CD4-positive, alpha-beta T cell treated with Interleukin-6 at 100 ng/mL for 8 hours (primary cell): ENCODE measurements around the gene CEACAM5.

ENCODE experiments used
- DNase-seq: peaks from one replicate; pipeline ENCODE4 v3.0.0-alpha.2; 2020; ENCODE audit warnings: mixed read lengths, low spot score

CEACAM5 gene

DNA sequence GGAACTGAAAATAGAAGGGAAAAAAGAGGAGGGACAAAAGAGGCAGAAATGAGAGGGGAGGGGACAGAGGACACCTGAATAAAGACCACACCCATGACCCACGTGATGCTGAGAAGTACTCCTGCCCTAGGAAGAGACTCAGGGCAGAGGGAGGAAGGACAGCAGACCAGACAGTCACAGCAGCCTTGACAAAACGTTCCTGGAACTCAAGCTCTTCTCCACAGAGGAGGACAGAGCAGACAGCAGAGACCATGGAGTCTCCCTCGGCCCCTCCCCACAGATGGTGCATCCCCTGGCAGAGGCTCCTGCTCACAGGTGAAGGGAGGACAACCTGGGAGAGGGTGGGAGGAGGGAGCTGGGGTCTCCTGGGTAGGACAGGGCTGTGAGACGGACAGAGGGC lies at the start of gene CEACAM5:
CEACAM5 (plus strand) TSS at position 146 of the 400 bp plus-strand sequence; CDS start at position 252, 106 bp downstream.
- no peak for DNase-seq

- no peak for DNase-seq
Observed at GRCh38 chr19:41666075-41666474, 42.4 kb upstream of the CEACAM5 start.

DNA sequence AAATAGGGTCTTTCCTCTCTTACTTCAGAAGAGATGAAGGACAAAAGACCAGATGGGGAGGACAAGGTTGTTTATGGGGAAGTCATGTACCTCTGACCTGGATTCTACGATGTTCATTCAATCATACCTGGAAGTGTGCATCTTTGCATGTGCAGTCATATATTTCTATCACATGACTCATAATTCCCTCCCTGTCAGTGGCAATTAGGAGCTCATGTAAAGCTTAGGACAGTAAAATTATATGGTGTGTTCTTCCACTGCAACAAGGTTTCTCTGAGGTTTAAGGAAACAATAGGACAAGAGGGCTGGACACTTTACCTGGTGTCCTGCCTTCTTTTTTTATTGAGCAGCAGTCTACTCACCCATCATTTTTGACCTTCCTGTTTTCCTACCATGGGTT lies 40.1 kb upstream of the CEACAM5 start:
- DNase-seq = no peak

DNA sequence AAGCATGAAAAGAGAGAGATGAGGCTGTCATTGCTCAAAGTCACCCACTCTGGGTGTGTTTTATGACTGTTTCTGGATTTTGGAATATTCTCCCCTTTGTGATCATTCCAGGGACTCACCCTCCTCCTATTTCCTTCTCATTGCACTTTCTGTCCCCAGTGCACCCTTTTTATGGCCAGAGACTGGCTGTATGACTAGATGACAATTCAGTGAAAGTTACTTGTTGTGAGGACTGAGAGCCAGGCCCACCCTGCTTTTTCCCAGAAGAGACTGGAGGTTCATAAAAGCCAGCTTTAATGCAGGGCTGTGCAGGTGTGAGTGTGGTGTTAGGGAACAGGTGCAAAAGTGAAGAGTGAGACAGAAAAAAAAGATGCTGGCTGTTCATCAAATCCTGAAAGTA lies 37.7 kb upstream of the CEACAM5 start:
- DNase-seq = no peak

- no peak for DNase-seq
Observed at GRCh38 chr19:41671486-41671885, 36.9 kb upstream of the CEACAM5 start.

GRCh38 chr19:41682437-41682836 lies 26.0 kb upstream of the CEACAM5 start:
- DNase-seq = no peak

- DNase-seq = no peak
Observed at GRCh38 chr19:41687419-41687818, 21.0 kb upstream of the CEACAM5 start.

DNA sequence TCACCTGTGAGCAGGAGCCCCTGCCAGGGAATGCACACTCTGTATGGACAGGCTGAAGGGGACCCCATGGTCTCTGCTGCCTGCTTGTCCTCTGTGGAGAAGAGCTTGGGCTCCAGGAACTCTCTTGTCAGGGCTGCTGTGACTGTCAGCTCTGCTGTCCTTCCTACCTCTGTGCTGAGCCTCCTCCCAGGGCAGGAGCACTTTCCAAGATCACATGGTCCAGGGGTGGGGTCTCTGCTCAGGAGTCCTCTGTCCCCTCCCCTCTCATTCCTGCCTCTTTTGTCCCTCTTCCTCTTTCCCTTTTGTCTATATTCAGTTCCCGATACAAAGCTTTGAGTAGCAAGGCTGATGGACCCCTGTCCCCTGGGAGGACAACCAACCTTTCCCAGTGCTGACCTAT lies 20.3 kb upstream of the CEACAM5 start, which contains the start of gene CEACAM7:
CEACAM7 (minus strand) TSS at position 173 of the 400 bp plus-strand sequence; CDS start at position 68, 105 bp downstream.
- DNase-seq = no peak

- no peak for DNase-seq
Observed at GRCh38 chr19:41688687-41689086, 19.7 kb upstream of the CEACAM5 start.

GRCh38 chr19:41689993-41690800 lies 18.2 kb upstream of the CEACAM5 start:
- DNase-seq = no peak

GRCh38 chr19:41690801-41691065 lies 17.7 kb upstream of the CEACAM5 start:
- DNase-seq = no peak

- DNase-seq = no peak
Observed at GRCh38 chr19:41691268-41691970, 17.0 kb upstream of the CEACAM5 start.

GRCh38 chr19:41694196-41694595 lies 14.2 kb upstream of the CEACAM5 start:
- DNase-seq = no peak

DNA sequence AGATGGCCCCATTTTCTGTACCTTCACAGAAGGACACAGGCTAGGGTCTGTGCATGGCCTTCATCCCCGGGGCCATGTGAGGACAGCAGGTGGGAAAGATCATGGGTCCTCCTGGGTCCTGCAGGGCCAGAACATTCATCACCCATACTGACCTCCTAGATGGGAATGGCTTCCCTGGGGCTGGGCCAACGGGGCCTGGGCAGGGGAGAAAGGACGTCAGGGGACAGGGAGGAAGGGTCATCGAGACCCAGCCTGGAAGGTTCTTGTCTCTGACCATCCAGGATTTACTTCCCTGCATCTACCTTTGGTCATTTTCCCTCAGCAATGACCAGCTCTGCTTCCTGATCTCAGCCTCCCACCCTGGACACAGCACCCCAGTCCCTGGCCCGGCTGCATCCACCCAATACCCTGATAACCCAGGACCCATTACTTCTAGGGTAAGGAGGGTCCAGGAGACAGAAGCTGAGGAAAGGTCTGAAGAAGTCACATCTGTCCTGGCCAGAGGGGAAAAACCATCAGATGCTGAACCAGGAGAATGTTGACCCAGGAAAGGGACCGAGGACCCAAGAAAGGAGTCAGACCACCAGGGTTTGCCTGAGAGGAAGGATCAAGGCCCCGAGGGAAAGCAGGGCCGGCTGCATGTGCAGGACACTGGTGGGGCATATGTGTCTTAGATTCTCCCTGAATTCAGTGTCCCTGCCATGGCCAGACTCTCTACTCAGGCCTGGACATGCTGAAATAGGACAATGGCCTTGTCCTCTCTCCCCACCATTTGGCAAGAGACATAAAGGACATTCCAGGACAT lies 13.4 kb upstream of the CEACAM5 start:
- DNase-seq = no peak

DNA sequence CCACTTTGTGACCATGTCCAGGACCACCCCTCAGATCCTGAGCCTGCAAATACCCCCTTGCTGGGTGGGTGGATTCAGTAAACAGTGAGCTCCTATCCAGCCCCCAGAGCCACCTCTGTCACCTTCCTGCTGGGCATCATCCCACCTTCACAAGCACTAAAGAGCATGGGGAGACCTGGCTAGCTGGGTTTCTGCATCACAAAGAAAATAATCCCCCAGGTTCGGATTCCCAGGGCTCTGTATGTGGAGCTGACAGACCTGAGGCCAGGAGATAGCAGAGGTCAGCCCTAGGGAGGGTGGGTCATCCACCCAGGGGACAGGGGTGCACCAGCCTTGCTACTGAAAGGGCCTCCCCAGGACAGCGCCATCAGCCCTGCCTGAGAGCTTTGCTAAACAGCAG lies 12.7 kb upstream of the CEACAM5 start:
- DNase-seq = no peak

DNA sequence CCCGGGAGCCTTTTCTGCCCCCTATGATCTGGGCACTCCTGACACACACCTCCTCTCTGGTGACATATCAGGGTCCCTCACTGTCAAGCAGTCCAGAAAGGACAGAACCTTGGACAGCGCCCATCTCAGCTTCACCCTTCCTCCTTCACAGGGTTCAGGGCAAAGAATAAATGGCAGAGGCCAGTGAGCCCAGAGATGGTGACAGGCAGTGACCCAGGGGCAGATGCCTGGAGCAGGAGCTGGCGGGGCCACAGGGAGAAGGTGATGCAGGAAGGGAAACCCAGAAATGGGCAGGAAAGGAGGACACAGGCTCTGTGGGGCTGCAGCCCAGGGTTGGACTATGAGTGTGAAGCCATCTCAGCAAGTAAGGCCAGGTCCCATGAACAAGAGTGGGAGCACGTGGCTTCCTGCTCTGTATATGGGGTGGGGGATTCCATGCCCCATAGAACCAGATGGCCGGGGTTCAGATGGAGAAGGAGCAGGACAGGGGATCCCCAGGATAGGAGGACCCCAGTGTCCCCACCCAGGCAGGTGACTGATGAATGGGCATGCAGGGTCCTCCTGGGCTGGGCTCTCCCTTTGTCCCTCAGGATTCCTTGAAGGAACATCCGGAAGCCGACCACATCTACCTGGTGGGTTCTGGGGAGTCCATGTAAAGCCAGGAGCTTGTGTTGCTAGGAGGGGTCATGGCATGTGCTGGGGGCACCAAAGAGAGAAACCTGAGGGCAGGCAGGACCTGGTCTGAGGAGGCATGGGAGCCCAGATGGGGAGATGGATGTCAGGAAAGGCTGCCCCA lies 11.8 kb upstream of the CEACAM5 start:
- DNase-seq = no peak

DNA sequence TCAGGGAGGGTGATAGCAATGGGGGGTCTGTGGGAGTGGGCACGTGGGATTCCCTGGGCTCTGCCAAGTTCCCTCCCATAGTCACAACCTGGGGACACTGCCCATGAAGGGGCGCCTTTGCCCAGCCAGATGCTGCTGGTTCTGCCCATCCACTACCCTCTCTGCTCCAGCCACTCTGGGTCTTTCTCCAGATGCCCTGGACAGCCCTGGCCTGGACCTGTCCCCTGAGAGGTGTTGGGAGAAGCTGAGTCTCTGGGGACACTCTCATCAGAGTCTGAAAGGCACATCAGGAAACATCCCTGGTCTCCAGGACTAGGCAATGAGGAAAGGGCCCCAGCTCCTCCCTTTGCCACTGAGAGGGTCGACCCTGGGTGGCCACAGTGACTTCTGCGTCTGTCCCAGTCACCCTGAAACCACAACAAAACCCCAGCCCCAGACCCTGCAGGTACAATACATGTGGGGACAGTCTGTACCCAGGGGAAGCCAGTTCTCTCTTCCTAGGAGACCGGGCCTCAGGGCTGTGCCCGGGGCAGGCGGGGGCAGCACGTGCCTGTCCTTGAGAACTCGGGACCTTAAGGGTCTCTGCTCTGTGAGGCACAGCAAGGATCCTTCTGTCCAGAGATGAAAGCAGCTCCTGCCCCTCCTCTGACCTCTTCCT lies 11.1 kb upstream of the CEACAM5 start:
- DNase-seq = no peak

DNA sequence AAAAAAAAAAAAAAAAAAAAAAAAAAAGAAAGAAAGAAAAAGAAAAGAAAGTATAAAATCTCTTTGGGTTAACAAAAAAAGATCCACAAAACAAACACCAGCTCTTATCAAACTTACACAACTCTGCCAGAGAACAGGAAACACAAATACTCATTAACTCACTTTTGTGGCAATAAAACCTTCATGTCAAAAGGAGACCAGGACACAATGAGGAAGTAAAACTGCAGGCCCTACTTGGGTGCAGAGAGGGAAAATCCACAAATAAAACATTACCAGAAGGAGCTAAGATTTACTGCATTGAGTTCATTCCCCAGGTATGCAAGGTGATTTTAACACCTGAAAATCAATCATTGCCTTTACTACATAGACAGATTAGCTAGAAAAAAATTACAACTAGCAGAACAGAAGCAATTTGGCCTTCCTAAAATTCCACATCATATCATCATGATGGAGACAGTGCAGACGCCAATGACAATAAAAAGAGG lies 9.6 kb upstream of the CEACAM5 start:
- DNase-seq = no peak

DNA sequence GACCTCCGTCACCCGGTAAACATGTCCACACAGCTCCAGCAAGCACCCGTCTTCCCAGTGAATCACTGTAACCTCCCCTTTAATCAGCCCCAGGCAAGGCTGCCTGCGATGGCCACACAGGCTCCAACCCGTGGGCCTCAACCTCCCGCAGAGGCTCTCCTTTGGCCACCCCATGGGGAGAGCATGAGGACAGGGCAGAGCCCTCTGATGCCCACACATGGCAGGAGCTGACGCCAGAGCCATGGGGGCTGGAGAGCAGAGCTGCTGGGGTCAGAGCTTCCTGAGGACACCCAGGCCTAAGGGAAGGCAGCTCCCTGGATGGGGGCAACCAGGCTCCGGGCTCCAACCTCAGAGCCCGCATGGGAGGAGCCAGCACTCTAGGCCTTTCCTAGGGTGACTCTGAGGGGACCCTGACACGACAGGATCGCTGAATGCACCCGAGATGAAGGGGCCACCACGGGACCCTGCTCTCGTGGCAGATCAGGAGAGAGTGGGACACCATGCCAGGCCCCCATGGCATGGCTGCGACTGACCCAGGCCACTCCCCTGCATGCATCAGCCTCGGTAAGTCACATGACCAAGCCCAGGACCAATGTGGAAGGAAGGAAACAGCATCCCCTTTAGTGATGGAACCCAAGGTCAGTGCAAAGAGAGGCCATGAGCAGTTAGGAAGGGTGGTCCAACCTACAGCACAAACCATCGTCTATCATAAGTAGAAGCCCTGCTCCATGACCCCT lies 9.0 kb upstream of the CEACAM5 start:
- DNase-seq = no peak

- no peak for DNase-seq
Observed at GRCh38 chr19:41699968-41700323, 8.5 kb upstream of the CEACAM5 start.
